Measurements from ENCODE around the gene FOXC1. TPM values are rescaled to one million over a fixed set of nuclear protein-coding genes. Genes with fewer than 3 reads are reported as not detected.

The FOXC1 gene
- total RNA-seq, 1 donor from 2014 or later, result 27.6 TPM

- Histone ChIP-seq H3K4me3 (ENCODE audit: low read depth, low read length) (peak overlapping the region; percentile 59), H3K36me3 (ENCODE audit: control insufficient read depth, insufficient read depth, low read length) (no peaks in the 10 kb centered on the region), H3K27me3 (ENCODE audit: control insufficient read depth, insufficient read depth, low read length) (peaks cover 5% of the 10 kb centered on the region)
- TF ChIP-seq CTCF (IDR thresholded peaks at IDR 0.05; ENCODE audit: insufficient read depth, low read length, poor library complexity, severe bottlenecking), result no peak
- no peak for DNase-seq (ENCODE audit: low read depth)
Measured at GRCh38 chr6:1624058-1624850, 14.5 kb downstream of the FOXC1 start.

GRCh38 chr6:1624851-1625781, 15.4 kb downstream of the FOXC1 start:
- H3K4me3 ChIP-seq (ENCODE audit: low read depth, low read length), result peak overlapping the region; percentile 59
- peaks cover 5% of the 10 kb centered on the region for H3K27me3 ChIP-seq (ENCODE audit: control insufficient read depth, insufficient read depth, low read length)
- no peak for TF ChIP-seq CTCF (IDR thresholded peaks at IDR 0.05; ENCODE audit: insufficient read depth, low read length, poor library complexity, severe bottlenecking)
- no peak for DNase-seq (ENCODE audit: low read depth)
- H3K36me3 ChIP-seq (ENCODE audit: control insufficient read depth, insufficient read depth, low read length), result no peaks in the 10 kb centered on the region

- no peak for DNase-seq (ENCODE audit: low read depth)
- Histone ChIP-seq H3K36me3 (ENCODE audit: control insufficient read depth, insufficient read depth, low read length) (no peaks in the 10 kb centered on the region), H3K4me3 (ENCODE audit: low read depth, low read length) (peak overlapping the region; percentile 59), H3K27me3 (ENCODE audit: control insufficient read depth, insufficient read depth, low read length) (peaks cover 2% of the 10 kb centered on the region)
- TF ChIP-seq CTCF (IDR thresholded peaks at IDR 0.05; ENCODE audit: insufficient read depth, low read length, poor library complexity, severe bottlenecking), result no peak
Measured at GRCh38 chr6:1625794-1626435, 16.2 kb downstream of the FOXC1 start.

GRCh38 chr6:1626481-1626880, 16.8 kb downstream of the FOXC1 start:
- Histone ChIP-seq H3K36me3 (ENCODE audit: control insufficient read depth, insufficient read depth, low read length) (no peaks in the 10 kb centered on the region), H3K4me3 (ENCODE audit: low read depth, low read length) (no peak overlapping the region), H3K27me3 (ENCODE audit: control insufficient read depth, insufficient read depth, low read length) (peaks cover 2% of the 10 kb centered on the region)
- no peak for TF ChIP-seq CTCF (IDR thresholded peaks at IDR 0.05; ENCODE audit: insufficient read depth, low read length, poor library complexity, severe bottlenecking)
- DNase-seq (ENCODE audit: low read depth), result no peak

- H3K27me3 ChIP-seq (ENCODE audit: control insufficient read depth, insufficient read depth, low read length), result peaks cover 2% of the 10 kb centered on the region
- no peak overlapping the region for H3K4me3 ChIP-seq (ENCODE audit: low read depth, low read length)
- TF ChIP-seq CTCF (IDR thresholded peaks at IDR 0.05; ENCODE audit: insufficient read depth, low read length, poor library complexity, severe bottlenecking), result no peak
- no peak for DNase-seq (ENCODE audit: low read depth)
- H3K36me3 ChIP-seq (ENCODE audit: control insufficient read depth, insufficient read depth, low read length), result no peaks in the 10 kb centered on the region
Measured at GRCh38 chr6:1627827-1628560, 18.3 kb downstream of the FOXC1 start.

Measured in kidney epithelial cell (primary cell).